A172 (cell line): ENCODE measurements around the gene DPM3. TPM values are rescaled to one million over a fixed set of nuclear protein-coding genes. Genes with fewer than 3 reads are reported as not detected.
"Not testable (repeated sequence)": the region's sequence is repeated elsewhere in the genome, so short reads cannot be mapped to it uniquely, and the experiment has no call there.

Experiments
- DNase-seq: peaks from one replicate; pipeline ENCODE4 v3.0.0-alpha.2; 2015; ENCODE audit warnings: low spot score
- total RNA-seq: library from RNA; depleted of rRNA; stranded (reverse); fragments of >200 nt; shearing (Covaris generic); gene quantifications from 2 replicates; pipeline ENCODE4 v1.2.3, GENCODE V29; 2014

Gene DPM3
- total RNA-seq, 1 experiment from 2014 or later = 37.4 TPM

DNA sequence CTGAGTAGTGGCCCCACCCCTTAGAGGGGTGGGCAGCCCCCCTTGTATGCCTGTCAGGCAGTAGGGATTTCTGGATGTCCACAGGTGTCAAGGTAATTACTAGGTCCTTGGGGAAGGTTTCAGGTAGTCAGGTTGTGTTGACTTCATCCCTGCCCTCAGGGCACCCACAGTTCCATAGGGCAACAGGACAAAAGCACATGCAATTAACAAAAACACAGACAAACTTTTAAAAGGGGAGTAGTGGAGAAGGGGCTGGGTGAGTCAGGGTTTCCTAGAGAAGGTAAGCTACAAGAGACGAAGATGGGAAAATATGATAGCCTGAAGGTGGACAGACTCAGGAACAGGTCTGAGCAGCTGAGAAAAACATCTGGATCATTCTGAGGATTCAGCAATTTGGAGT lies 18.7 kb upstream of the DPM3 start:
- no peak for DNase-seq

GRCh38 chr1:155155996-155156643 lies 15.8 kb upstream of the DPM3 start:
- not testable (repeated sequence) for DNase-seq

- DNase-seq = no peak
Measured at GRCh38 chr1:155145491-155145890, 5.2 kb upstream of the DPM3 start.

DNA sequence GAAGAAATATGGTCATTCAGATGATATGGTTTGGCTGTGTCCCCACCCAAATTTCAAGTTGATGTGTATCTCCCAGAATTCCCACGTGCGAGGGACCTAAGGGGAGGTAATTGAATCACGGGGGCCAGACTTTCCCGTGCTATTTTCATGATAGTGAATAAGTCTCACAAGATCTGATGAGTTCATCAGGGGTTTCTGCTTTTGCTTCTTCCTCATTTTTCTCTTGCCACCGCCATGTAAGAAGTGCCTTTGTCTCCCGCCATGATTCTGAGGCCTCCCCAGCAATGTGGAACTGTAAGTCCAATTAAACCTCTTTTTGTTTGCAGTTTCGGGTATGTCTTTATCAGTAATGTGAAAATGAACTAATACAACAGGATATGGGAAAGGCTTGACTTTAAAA lies 1.4 kb upstream of the DPM3 start:
- no peak for DNase-seq

- no peak for DNase-seq
Measured at GRCh38 chr1:155140630-155140953, 261 bp upstream of the DPM3 start.

DNA sequence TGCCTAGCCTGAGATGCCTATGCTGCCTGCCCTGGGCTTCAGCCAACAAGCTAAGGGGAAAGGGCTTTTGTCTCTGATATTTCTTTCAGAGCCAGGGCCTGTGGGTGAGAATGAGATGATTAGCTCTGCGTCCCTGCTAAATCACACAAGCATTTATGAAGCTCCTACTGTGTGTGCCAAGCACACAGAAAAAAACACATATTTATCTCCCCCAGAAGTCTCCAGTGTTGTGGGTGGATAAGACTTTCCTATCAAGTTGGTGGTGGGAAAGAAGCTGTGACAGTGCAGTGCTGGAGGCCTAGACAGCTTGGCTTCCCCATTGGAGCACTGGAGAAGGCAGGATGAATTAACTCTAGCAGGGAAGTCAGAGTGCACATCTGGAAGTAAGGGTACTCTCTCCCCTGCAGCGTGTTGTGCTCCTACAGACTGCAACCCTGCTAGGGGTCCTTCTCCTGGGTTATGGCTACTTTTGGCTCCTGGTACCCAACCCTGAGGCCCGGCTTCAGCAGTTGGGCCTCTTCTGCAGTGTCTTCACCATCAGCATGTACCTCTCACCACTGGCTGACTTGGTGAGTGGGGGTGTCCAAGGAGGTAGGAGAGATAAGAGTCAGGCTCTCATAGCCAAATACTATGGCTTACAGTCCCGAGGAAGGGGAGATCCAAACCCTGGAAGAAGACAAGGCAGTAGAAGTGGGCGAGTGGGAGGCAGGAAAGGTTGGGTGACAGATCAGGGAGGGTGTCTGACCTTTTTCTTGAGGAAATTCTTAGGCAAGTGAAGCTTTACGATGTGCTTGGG lies 3.0 kb downstream of the DPM3 start:
- no peak for DNase-seq

DNA sequence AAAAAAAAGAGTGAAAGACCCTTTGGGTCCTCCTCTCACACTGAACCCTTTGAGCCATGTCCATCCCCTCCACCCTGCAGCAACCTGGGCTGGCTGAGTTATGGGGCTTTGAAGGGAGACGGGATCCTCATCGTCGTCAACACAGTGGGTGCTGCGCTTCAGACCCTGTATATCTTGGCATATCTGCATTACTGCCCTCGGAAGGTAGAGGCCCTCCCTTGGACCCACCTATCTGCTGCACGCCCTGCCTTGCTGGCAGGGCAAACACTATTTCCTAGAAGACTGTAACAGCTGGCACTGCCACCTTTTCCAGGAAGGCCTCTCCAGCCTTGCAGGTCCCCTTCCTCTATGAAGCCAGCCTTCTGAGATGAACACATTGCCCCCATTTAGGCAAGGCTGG lies 3.6 kb downstream of the DPM3 start:
- no peak for DNase-seq

DNA sequence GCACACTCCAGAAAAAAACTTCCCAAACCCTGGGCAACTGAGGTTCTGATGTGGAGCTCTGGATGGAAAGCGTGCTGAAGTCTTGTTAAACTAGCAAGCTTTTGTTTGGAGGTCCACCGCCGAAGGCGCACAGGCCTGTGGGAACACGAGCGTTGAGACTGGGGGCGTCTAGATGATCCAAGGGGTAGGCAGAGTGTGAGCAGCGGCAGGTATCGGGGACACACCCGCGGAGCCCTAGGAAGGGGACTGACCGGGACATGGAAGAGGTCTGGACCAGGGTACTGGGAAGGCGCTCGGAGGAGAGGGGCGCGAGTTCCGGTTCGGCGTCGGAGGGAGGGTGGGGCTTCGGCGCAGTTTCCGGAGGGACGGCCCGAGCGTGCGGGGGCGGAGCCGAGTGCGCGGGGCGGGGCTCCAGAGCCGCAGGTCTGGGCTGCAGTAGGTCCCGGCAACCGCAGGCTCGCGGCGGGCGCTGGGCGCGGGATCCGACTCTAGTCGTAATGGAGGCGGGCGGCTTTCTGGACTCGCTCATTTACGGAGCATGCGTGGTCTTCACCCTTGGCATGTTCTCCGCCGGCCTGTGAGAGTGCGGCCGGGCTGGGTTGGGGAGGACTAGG lies 4.8 kb downstream of the DPM3 start, which contains the start of gene SLC50A1:
SLC50A1 (plus strand) TSS at position 438 of the 614 bp plus-strand sequence; CDS start at position 498, 60 bp downstream.
- DNase-seq = peak; percentile 89

DNA sequence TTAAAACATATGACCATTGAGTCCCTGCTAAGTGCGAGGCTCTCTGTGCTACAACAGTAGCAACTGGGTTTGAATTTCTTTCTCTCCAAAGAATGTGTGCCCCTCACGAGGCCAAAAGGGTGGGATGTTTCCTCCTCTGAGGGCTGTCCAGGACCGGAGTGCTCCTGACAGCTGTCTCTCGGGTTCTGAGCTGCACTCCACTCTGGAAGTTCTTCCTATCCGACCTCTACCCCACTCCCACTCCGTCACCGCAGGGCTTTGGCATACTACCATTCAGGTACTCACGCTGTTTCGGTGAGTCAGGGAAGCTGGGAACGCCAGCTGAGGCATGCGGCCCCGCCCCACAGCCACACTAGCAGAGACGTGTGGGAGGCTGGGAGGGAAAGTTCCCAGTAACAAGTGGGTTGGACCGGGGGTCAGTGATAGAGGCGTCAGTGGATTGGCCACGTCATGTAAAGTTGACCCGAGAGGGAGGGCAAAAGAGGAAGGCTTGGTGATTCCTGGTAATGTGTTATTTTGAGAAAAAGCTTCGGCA lies 5.4 kb downstream of the DPM3 start:
- DNase-seq = peak; percentile 99

GRCh38 chr1:155134322-155134721 lies 6.0 kb downstream of the DPM3 start:
- DNase-seq = no peak

DNA sequence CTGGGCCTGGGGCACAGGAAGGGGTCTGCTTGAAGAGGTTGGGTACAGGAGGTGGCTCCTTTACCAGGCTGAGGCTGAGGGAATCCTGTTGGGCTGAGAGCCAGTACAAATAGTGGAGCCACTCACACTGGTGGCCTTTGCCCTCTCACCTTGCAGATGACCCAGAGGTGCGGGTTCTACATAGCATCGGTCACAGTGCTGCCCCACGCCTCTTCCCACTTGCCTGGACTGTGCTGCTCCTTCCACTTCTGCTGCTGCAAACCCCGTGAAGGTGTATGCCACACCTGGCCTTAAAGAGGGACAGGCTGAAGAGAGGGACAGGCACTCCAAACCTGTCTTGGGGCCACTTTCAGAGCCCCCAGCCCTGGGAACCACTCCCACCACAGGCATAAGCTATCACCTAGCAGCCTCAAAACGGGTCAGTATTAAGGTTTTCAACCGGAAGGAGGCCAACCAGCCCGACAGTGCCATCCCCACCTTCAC lies 6.5 kb downstream of the DPM3 start:
- DNase-seq = no peak

GRCh38 chr1:155131856-155132255 lies 8.5 kb downstream of the DPM3 start:
- no peak for DNase-seq

DNA sequence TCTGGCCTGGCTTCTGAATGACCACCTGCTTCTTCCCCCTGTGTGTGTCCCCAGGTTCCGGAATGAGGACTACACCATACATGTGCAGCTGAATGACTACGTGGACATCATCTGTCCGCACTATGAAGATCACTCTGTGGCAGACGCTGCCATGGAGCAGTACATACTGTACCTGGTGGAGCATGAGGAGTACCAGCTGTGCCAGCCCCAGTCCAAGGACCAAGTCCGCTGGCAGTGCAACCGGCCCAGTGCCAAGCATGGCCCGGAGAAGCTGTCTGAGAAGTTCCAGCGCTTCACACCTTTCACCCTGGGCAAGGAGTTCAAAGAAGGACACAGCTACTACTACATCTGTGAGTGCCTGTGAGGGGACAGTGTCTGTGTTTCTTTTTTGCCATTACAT lies 9.0 kb downstream of the DPM3 start:
- DNase-seq = no peak

DNA sequence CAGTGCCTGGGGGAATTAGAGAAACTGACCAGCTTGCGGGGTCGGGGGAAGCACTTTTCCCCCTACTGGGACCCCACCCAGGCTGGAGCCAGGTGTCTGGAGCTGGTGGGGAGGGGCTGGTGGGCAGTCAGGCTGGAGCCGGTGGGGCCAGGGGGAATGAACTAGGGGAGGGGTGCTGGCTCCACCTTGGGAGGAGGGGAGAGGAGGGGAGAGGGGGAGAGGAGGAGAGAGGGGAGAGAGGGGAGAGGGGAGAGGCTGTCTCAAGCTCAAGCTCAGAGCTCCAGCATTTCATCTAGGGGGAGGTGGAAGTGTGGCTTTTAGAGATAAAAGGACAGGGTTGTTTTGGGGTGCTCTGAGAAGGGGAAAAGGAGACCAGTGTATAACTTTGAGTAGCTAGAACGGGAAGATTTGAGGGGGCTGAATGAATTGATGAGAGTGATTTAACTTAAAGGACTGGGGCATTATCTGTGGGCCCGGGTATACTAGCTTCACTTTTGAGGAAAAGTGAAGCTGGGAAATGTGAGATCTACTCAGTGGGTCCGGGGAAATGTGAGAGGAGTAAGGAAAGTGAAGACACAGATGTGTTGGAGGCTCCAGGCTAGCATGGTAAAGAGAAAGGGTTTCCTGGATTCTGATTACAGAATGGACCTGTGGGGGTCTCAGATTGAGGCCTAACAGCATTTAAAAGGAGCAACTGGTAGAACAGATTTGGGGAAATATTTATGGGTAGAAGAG lies 9.9 kb downstream of the DPM3 start:
- DNase-seq = no peak

DNA sequence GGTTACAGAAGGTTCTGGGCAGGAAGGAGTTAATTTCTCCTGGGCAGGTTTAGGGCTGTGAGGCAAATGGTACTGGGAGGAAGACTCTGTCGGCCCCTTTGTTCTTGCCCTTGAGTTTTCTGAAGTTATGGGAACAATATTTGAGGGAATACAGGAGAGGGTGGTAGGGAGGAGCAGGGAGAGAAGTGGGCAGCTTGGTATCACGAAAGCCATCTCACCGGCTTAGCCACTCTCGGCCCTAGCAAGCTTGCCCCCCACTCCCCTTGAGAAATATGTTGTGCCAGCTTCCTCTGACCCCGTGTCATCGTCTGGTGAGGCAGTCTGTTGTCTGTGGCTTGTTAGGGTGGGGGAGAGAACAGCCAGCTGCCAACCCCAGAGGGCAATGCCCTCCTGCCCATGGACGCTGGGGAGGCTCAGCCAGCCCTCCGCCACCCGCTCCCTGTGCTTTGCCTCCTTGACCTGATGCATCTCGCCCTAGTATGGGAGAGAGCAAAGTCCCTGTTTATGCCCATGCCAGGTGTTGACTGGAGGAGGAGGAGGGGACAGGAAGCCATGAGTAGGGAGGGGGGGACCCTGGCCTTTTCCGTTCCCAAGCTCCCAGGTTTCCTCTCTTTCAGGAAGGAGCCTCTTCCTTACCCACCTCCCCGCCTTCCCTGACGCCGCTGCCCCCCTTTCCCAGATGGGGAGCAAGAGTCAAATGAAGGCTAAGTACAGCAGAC lies 11.4 kb downstream of the DPM3 start:
- peak; percentile 65 for DNase-seq

DNA sequence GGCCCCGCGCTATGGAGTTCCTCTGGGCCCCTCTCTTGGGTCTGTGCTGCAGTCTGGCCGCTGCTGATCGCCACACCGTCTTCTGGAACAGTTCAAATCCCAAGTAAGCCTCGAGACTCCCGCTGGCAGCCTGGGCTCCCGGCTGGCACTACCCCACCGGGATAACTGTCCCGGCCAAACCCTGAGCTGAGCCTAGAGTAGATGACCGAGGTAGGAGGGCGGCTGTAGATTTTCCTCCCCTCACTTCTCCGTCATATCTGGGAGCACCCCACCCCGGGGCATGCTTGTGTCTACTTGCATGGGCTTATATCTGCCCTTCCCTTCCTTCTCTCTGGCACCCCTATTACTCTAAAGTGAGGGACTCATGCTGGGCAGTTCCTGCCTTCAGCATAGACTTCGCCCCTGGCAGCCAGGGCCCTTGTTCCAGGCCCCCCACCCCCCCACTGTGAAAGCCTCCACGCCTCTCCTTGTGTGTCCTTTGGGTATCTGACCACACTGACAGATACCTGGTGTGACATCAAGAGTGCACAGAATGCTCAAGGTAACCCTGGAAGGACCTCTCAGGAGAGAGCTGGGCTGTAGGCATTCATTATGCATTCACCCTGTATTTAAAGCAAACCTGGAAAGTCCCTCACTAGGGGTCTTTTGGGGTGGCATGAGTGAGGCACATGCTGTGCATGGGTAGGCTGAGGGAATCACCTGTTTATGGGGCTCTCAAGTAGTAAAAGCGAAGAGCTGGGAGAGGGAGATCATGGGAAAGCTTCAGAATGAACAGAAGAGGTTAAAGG lies 12.2 kb downstream of the DPM3 start:
- DNase-seq = no peak

- DNase-seq = peak; percentile 45
Measured at GRCh38 chr1:155127105-155127966, 13.0 kb downstream of the DPM3 start, which contains the start of gene EFNA1. TSS of gene EFNA1 (plus strand) at chr1:155127876. CDS start at chr1:155127978, 102 bp downstream.

GRCh38 chr1:155126556-155127104 lies 13.7 kb downstream of the DPM3 start:
- DNase-seq = no peak
